Measurements from ENCODE around the gene RABGAP1L.

DNA sequence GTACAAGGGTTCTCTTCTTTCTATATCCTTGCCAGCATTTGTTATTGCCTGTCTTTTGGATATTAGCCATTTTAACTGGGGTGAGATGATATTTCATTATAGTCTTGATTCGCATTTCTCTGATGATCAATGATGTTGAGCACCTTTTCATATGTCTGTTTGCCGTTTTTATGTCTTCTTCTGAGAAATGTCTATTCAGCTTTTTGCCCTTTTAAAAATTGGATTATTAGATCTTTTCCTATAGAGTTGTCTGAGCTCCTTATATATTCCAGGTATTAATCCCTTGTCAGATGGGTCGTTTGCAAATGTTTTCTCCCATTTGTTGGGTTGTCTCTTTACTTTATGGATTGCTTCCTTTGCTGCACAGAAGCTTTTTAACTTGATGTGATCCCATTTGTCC lies 883.3 kb downstream of the RABGAP1L start:
- TF ChIP-seq, protein P1, sequence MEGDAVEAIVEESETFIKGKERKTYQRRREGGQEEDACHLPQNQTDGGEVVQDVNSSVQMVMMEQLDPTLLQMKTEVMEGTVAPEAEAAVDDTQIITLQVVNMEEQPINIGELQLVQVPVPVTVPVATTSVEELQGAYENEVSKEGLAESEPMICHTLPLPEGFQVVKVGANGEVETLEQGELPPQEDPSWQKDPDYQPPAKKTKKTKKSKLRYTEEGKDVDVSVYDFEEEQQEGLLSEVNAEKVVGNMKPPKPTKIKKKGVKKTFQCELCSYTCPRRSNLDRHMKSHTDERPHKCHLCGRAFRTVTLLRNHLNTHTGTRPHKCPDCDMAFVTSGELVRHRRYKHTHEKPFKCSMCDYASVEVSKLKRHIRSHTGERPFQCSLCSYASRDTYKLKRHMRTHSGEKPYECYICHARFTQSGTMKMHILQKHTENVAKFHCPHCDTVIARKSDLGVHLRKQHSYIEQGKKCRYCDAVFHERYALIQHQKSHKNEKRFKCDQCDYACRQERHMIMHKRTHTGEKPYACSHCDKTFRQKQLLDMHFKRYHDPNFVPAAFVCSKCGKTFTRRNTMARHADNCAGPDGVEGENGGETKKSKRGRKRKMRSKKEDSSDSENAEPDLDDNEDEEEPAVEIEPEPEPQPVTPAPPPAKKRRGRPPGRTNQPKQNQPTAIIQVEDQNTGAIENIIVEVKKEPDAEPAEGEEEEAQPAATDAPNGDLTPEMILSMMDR (IDR thresholded peaks at IDR 0.05) = no peak
- TF ChIP-seq POLR2A (IDR thresholded peaks at IDR 0.05) = no peak

Measured in right lobe of liver (tissue), 4 donors.